Heart left ventricle (tissue), 13 donors: ENCODE results near the gene TECPR2.

Source experiments
- POLR2A ChIP-seq, 2 donors: fragments of 450-650 bp; IDR thresholded peaks; one replicate each; pipeline ENCODE4 v1.6.1; 2017; ENCODE audit warnings: antibody characterized with exemption in 2 of 2, mild to moderate bottlenecking in 2 of 2, moderate library complexity in 2 of 2
- TF ChIP-seq, protein P1 (sequence below), 12 donors: fragments of 200-600 bp; sonication (generic) in 4 of 12; IDR thresholded peaks; one replicate each; pipeline versions ENCODE4 v1.5.0 to v1.8.0; 2018 to 2022; ENCODE audit warnings: antibody characterized with exemption in 12 of 12, mild to moderate bottlenecking in 5 of 12
- donor health status: ischemic (EF 13 %, LVEDD 7.1; RV severe dilation, severe dysfunction).
- donor health status: DM: no; HTN: yes; CAD: no.
- donor health status: DM: no; HTN: no; CAD: no.
- donor health status: ischemic (EF 25% LVEDD 6.9; RV normal size, moderate dysfunction).
- donor health status: ischemic (EF 25% LVEDD 5.7; RV mildly dilated, moderate dysfunction).
- donor health status: ischemic (EF 35%, LVEDD 5.7; RV mildly dilated, moderate dysfunction).
- donor health status: nonischemic (EF 11% LVEDD 7.7; RV severe dilation, severe dysfunction).
- donor health status: DM: yes; HTN: yes; CAD: no.
- donor health status: PGD.
- donor health status: ischemic (EF 29% LVEDD 5.4; RV normal size, mild dysfunction).
- donor health status: nonischemic (EF 23%, LVEDD 6.1; RV moderate dilation, normal function).

DNA sequence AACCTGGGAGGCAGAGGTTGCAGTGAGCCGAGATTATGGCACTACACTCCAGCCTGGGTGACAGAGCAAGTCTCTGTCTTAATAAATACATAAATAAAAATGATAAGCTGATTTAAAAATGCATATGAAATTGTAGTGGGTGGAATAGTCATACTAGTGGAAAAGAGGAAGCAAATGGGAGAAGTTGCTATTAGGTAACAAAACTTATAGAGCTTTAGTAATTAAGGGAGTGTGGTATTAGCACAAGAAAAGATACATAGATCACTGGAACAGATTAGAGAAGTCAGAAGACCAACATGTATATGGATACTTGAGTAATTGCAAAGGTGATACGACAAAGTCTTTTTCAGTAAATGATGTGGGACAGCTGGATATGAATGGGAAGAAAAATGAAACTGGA lies 26.5 kb downstream of the TECPR2 start:
- TF ChIP-seq, protein P1, sequence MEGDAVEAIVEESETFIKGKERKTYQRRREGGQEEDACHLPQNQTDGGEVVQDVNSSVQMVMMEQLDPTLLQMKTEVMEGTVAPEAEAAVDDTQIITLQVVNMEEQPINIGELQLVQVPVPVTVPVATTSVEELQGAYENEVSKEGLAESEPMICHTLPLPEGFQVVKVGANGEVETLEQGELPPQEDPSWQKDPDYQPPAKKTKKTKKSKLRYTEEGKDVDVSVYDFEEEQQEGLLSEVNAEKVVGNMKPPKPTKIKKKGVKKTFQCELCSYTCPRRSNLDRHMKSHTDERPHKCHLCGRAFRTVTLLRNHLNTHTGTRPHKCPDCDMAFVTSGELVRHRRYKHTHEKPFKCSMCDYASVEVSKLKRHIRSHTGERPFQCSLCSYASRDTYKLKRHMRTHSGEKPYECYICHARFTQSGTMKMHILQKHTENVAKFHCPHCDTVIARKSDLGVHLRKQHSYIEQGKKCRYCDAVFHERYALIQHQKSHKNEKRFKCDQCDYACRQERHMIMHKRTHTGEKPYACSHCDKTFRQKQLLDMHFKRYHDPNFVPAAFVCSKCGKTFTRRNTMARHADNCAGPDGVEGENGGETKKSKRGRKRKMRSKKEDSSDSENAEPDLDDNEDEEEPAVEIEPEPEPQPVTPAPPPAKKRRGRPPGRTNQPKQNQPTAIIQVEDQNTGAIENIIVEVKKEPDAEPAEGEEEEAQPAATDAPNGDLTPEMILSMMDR (IDR thresholded peaks at IDR 0.05) = no peak
- no peak for TF ChIP-seq POLR2A (IDR thresholded peaks at IDR 0.05)
